ENCODE data around the gene DNAJC30. TPM values are rescaled to one million over a fixed set of nuclear protein-coding genes. Genes with fewer than 3 reads are reported as not detected.

DNAJC30 gene
- total RNA-seq (2021; ENCODE audit: unreplicated experiment): 8.5 TPM
- 3.4 and 5.1 TPM in 2 replicates for polyA plus RNA-seq (2012)
- percentile 85 among the genes with signal in this experiment for Bru-seq, nascent RNA
- percentile 57 among the genes with signal in this experiment for BruChase-seq, experiment 1, labeled RNA remaining after a 6-hour chase
- percentile 77 among the genes with signal in this experiment for BruChase-seq, experiment 2, labeled RNA remaining after a 2-hour chase
- long read RNA-seq, transcript DNAJC30-201 (1 exons, 2,485 nt): major isoform, 13 of 13 reads
- long read RNA-seq, partial matches to known transcripts: 0 of 13 reads
- long read RNA-seq, other reads (novel, unspliced or antisense): 0 of 13 reads

- H3K9ac ChIP-seq (ENCODE audit: low read length): peak within 1 kb of the TSS; percentile 98
- intact Hi-C loops (cut with micrococcal nuclease): no loop called here
- H3K4me3 ChIP-seq (replicated peaks in 1 of 2; ENCODE audit: low read depth in 1 of 2, low read length in 2 of 2): peak within 1 kb of the TSS; percentile 92 to 100
- H3K4me1 ChIP-seq (ENCODE audit: control insufficient read depth in 1 of 2, insufficient read depth in 2 of 2, low read length in 2 of 2): peaks cover 11 to 24% of the 10 kb centered on the region in 2 experiments
- ATAC-seq: peak; percentile 91
- ChIA-PET RAD21 (ENCODE audit: low non-redundant PET in 1 of 2, low total read pairs in 2 of 2, uncharacterized antibody in 2 of 2, unreplicated experiment in 2 of 2) (no interaction called here), CTCF (no interaction called here), POLR2A (interaction anchor here (0.8 kb wide), 1 partner anchor 52 kb away, joined by 3 read pairs; no protein-coding TSS in a partner anchor)
- no peaks in the 10 kb centered on the region for H3K9me3 ChIP-seq (ENCODE audit: control insufficient read depth in 1 of 2, insufficient read depth in 1 of 2, low read depth in 1 of 2, low read length in 2 of 2)
- TF ChIP-seq TCF7L2 (IDR thresholded peaks at IDR 0.05; ENCODE audit: borderline replicate concordance, extremely low read depth, insufficient read depth, insufficient read length) (no peak), POLR2AphosphoS5 (IDR thresholded peaks at IDR 0.05; ENCODE audit: low read depth, low read length) (peak; percentile 93), POLR2A (IDR thresholded peaks at IDR 0.05; ENCODE audit: borderline replicate concordance, extremely low read depth, insufficient read depth, insufficient read length) (peak; percentile 79), SP1 (IDR thresholded peaks at IDR 0.05; ENCODE audit: low read depth) (peak; percentile 87), CEBPB (IDR thresholded peaks at IDR 0.05; ENCODE audit: low read depth) (no peak), ATF3 (IDR thresholded peaks at IDR 0.05) (no peak), ZFX (IDR thresholded peaks at IDR 0.05) (peak; percentile 99), ELF1 (IDR thresholded peaks at IDR 0.05; ENCODE audit: borderline replicate concordance, low read depth) (peak; percentile 68; the same call in 1 of the 2 replicates), EGR1 (IDR thresholded peaks at IDR 0.05; ENCODE audit: low read depth) (peak; percentile 63), SRF (IDR thresholded peaks at IDR 0.05; ENCODE audit: low read depth) (peak; percentile 93), YY1 (IDR thresholded peaks at IDR 0.05; ENCODE audit: extremely low read depth, insufficient replicate concordance, low read depth, low read length) (peak; percentile 97), SIN3A (IDR thresholded peaks at IDR 0.05; ENCODE audit: low read depth) (peak; percentile 88), CBX3 (IDR thresholded peaks at IDR 0.05; ENCODE audit: low read depth) (0 out of 2 replicates have a peak, but pooled peaks have one; percentile 18)
- TF ChIP-seq, protein P1, sequence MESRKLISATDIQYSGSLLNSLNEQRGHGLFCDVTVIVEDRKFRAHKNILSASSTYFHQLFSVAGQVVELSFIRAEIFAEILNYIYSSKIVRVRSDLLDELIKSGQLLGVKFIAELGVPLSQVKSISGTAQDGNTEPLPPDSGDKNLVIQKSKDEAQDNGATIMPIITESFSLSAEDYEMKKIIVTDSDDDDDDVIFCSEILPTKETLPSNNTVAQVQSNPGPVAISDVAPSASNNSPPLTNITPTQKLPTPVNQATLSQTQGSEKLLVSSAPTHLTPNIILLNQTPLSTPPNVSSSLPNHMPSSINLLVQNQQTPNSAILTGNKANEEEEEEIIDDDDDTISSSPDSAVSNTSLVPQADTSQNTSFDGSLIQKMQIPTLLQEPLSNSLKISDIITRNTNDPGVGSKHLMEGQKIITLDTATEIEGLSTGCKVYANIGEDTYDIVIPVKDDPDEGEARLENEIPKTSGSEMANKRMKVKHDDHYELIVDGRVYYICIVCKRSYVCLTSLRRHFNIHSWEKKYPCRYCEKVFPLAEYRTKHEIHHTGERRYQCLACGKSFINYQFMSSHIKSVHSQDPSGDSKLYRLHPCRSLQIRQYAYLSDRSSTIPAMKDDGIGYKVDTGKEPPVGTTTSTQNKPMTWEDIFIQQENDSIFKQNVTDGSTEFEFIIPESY (IDR thresholded peaks at IDR 0.05; ENCODE audit: extremely low read depth, insufficient replicate concordance, low read length): peak; percentile 33
- TF ChIP-seq, protein P2, sequence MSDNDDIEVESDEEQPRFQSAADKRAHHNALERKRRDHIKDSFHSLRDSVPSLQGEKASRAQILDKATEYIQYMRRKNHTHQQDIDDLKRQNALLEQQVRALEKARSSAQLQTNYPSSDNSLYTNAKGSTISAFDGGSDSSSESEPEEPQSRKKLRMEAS (IDR thresholded peaks at IDR 0.05): peak; percentile 97
- H4K20me1 ChIP-seq (ENCODE audit: insufficient read depth): no peaks in the 10 kb centered on the region
- BruUV-seq (replicated peaks): TSS peak; percentile 49
- H3K79me2 ChIP-seq (ENCODE audit: insufficient read depth, low read length): peaks cover 92% of the 10 kb centered on the region
- peaks cover 13 to 23% of the 10 kb centered on the region in 2 experiments; a peak in 3 of 4 replicates for H3K36me3 ChIP-seq (ENCODE audit: control insufficient read depth in 1 of 2, insufficient read depth in 2 of 2, low read length in 2 of 2)
- no peaks in the 10 kb centered on the region for H3K9me2 ChIP-seq (ENCODE audit: insufficient read depth)
- no peak within 1 kb of the TSS for H2AFZ ChIP-seq (ENCODE audit: low read depth, low read length, poor library complexity, severe bottlenecking)
- peak within 1 kb of the TSS; percentile 94 for H3K4me2 ChIP-seq (ENCODE audit: low read length)
- no peaks in the 10 kb centered on the region for H3K27me3 ChIP-seq (ENCODE audit: insufficient read depth, low read length)
- DNase-seq (ENCODE audit: low read depth, low spot score): peak; percentile 90
- peak within 1 kb of the TSS; percentile 91 for H3K27ac ChIP-seq (ENCODE audit: low read depth, low read length)
Observed at GRCh38 chr7:73683056-73683787, at the start of gene DNAJC30, which contains the start of gene BUD23. Gene DNAJC30 (minus strand): TSS chr7:73683453. CDS start chr7:73683423, 30 bp downstream. Gene BUD23 (plus strand): TSS chr7:73683597. CDS start chr7:73683626, 29 bp downstream.

Data from HCT116 (cell line).